Neural crest cell (in vitro differentiated cells): ENCODE results near the gene TSPAN11. TPM values are rescaled to one million over a fixed set of nuclear protein-coding genes. Genes with fewer than 3 reads are reported as not detected.

ENCODE experiments used
- DNase-seq: peaks from one replicate; pipeline ENCODE4 v3.0.0; 2021; ENCODE audit warnings: low read depth, mixed read lengths, low spot score
- H3K27ac Mint-ChIP-seq: one replicate; pipeline ENCODE4 v1.8.0; 2021; ENCODE audit warnings: mild to moderate bottlenecking, mixed read lengths; ENCODE audit not compliant: unreplicated experiment
- H3K27me3 Mint-ChIP-seq: 2 replicates; pipeline ENCODE4 v1.8.0; 2021; ENCODE audit warnings: low read depth, mild to moderate bottlenecking, mixed read lengths
- H3K36me3 Mint-ChIP-seq: 2 replicates; pipeline ENCODE4 v1.8.0; 2021; ENCODE audit warnings: low read depth, mild to moderate bottlenecking, mixed read lengths
- H3K4me1 Mint-ChIP-seq: 2 replicates; pipeline ENCODE4 v1.8.0; 2021; ENCODE audit warnings: mixed read lengths
- H3K4me3 Mint-ChIP-seq: one replicate; pipeline ENCODE4 v1.8.0; 2021; ENCODE audit warnings: mild to moderate bottlenecking, mixed read lengths
- H3K9me3 Mint-ChIP-seq: 2 replicates; pipeline ENCODE4 v1.8.0; 2021; ENCODE audit warnings: mixed read lengths
- total RNA-seq: library from RNA; stranded (reverse); gene quantifications from 2 replicates; pipeline ENCODE4 v1.2.1, GENCODE V29; 2021
- TF ChIP-seq, protein P1 (sequence below): fragments of 200-600 bp; sonication (generic); conservative IDR thresholded peaks from 2 replicates; pipeline ENCODE4 v1.5.0; 2021; ENCODE audit warnings: antibody characterized with exemption, mild to moderate bottlenecking

The TSPAN11 gene
- total RNA-seq, 1 donor from 2014 or later: 21.4 TPM

GRCh38 chr12:31002361-31002725 lies 75.8 kb downstream of the TSPAN11 start:
- no peaks in the 10 kb centered on the region for H3K36me3 Mint-ChIP-seq
- no peaks in the 10 kb centered on the region for H3K27me3 Mint-ChIP-seq
- H3K9me3 Mint-ChIP-seq: no peaks in the 10 kb centered on the region
- no peak overlapping the region for H3K27ac Mint-ChIP-seq
- no peak for DNase-seq
- no peak overlapping the region for H3K4me3 Mint-ChIP-seq
- no peaks in the 10 kb centered on the region for H3K4me1 Mint-ChIP-seq
- TF ChIP-seq, protein P1, sequence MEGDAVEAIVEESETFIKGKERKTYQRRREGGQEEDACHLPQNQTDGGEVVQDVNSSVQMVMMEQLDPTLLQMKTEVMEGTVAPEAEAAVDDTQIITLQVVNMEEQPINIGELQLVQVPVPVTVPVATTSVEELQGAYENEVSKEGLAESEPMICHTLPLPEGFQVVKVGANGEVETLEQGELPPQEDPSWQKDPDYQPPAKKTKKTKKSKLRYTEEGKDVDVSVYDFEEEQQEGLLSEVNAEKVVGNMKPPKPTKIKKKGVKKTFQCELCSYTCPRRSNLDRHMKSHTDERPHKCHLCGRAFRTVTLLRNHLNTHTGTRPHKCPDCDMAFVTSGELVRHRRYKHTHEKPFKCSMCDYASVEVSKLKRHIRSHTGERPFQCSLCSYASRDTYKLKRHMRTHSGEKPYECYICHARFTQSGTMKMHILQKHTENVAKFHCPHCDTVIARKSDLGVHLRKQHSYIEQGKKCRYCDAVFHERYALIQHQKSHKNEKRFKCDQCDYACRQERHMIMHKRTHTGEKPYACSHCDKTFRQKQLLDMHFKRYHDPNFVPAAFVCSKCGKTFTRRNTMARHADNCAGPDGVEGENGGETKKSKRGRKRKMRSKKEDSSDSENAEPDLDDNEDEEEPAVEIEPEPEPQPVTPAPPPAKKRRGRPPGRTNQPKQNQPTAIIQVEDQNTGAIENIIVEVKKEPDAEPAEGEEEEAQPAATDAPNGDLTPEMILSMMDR: no peak

DNA sequence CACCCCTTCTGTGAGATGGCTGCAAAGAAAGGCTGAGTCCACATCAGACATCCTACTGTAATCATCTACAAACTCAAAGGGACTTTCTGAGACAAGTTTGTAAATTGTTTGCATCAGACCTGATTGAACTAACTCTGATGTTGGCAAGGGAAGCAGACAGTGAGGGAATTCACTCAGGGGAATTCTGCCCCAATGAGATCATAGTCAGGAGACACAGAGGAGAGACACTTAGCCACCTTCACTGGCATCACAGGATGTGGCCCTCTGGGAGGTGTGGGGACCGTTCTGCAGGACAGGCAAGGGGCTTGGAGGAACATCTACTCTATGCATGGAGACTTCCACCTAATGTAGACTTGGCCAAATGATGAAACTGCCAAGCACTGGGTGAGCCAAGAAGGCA lies 76.5 kb downstream of the TSPAN11 start:
- H3K27me3 Mint-ChIP-seq: no peaks in the 10 kb centered on the region
- DNase-seq: no peak

GRCh38 chr12:31003861-31004640 lies 77.5 kb downstream of the TSPAN11 start:
- no peak for DNase-seq
- Mint-ChIP-seq H3K4me1 (no peaks in the 10 kb centered on the region), H3K4me3 (no peak overlapping the region), H3K36me3 (no peaks in the 10 kb centered on the region), H3K9me3 (no peaks in the 10 kb centered on the region), H3K27ac (no peak overlapping the region), H3K27me3 (no peaks in the 10 kb centered on the region)
- TF ChIP-seq, protein P1: no peak

More for the DNA sequence above, 76.5 kb downstream of the TSPAN11 start:
- H3K4me3 Mint-ChIP-seq: no peak overlapping the region
- no peaks in the 10 kb centered on the region for H3K36me3 Mint-ChIP-seq
- no peaks in the 10 kb centered on the region for H3K9me3 Mint-ChIP-seq
- H3K4me1 Mint-ChIP-seq: no peaks in the 10 kb centered on the region
- TF ChIP-seq, protein P1: no peak
- no peak overlapping the region for H3K27ac Mint-ChIP-seq

DNA sequence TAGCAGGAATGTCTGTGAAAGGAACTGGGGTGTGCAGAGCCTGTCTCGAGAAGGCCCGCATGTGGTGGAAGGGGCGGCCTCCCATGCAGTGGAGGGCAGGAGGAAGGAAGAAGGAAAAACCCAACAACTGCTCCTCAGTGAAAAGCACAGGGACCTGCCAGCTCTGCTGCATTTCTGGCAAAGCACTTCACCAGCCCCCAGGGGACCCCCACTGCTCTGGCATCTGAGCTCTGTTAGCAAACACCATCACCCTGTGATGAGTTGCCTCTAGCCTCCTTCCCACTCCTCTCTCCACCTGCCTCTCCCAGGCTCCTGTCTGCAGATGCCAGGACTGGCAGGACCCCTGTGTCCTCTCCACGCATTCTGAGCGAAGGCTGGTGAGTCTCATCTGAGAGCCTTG lies 78.1 kb downstream of the TSPAN11 start:
- no peaks in the 10 kb centered on the region for H3K4me1 Mint-ChIP-seq
- no peak for DNase-seq
- TF ChIP-seq, protein P1: no peak
- H3K9me3 Mint-ChIP-seq: no peaks in the 10 kb centered on the region
- H3K4me3 Mint-ChIP-seq: no peak overlapping the region
- no peak overlapping the region for H3K27ac Mint-ChIP-seq
- H3K36me3 Mint-ChIP-seq: no peaks in the 10 kb centered on the region
- H3K27me3 Mint-ChIP-seq: no peaks in the 10 kb centered on the region

- Mint-ChIP-seq H3K27ac (no peak overlapping the region), H3K9me3 (no peaks in the 10 kb centered on the region), H3K4me1 (no peaks in the 10 kb centered on the region), H3K4me3 (no peak overlapping the region), H3K27me3 (no peaks in the 10 kb centered on the region), H3K36me3 (no peaks in the 10 kb centered on the region)
- TF ChIP-seq, protein P1: no peak
- no peak for DNase-seq
These were observed 78.9 kb downstream of the TSPAN11 start for GRCh38 chr12:31005256-31005943.
